K562 (cell line): ENCODE measurements around the gene ICAM3. TPM values are rescaled to one million over a fixed set of nuclear protein-coding genes. Genes with fewer than 3 reads are reported as not detected.

Experiments used
- ELF1 ChIP-seq: fragments of 200-800 bp; sonication (Bioruptor generic); IDR thresholded peaks from 2 replicates; pipeline ENCODE4 v1.6.1; 2016; ENCODE audit warnings: missing genetic modification characterization, missing compliant biosample characterization
- GABPA ChIP-seq: fragments of 200-800 bp; sonication (Bioruptor generic); conservative IDR thresholded peaks from 2 replicates; pipeline ENCODE4 v1.6.1; 2016; ENCODE audit warnings: low read depth, missing genetic modification characterization, missing compliant biosample characterization
- GATAD2A ChIP-seq: fragments of 450-650 bp; IDR thresholded peaks from 2 replicates; pipeline ENCODE4 v1.6.1; 2017
- GTF2A2 ChIP-seq: IDR thresholded peaks from 2 replicates; pipeline ENCODE4 v1.6.1; 2016; ENCODE audit warnings: mild to moderate bottlenecking, missing genetic modification characterization, missing compliant biosample characterization
- KAT7 ChIP-seq: sonication (generic); formaldehyde crosslinking; IDR thresholded peaks from 2 replicates; pipeline ENCODE4 v1.8.0; 2022; ENCODE audit warnings: missing genetic modification reagents, mild to moderate bottlenecking, borderline replicate concordance
- MED1 ChIP-seq: sonication (generic); formaldehyde crosslinking; IDR thresholded peaks from 2 replicates; pipeline ENCODE4 v1.8.1; 2023; ENCODE audit warnings: missing genetic modification reagents, borderline replicate concordance
- PHF20 ChIP-seq: fragments of 450-650 bp; IDR thresholded peaks from 2 replicates; pipeline ENCODE4 v1.6.1; 2018; ENCODE audit not compliant: partially characterized antibody
- PTBP1 ChIP-seq: fragments of 200-400 bp; formaldehyde crosslinking; IDR thresholded peaks from 2 replicates; pipeline ENCODE4 v1.6.1; 2017; ENCODE audit warnings: low read depth, low read length
- RFX1 ChIP-seq: fragments of 450-650 bp; IDR thresholded peaks from 2 replicates; pipeline ENCODE4 v1.6.1; 2016; ENCODE audit warnings: mild to moderate bottlenecking, moderate library complexity
- SAFB ChIP-seq: fragments of 200-400 bp; formaldehyde crosslinking; IDR thresholded peaks from 2 replicates; pipeline ENCODE4 v1.6.1; 2017; ENCODE audit warnings: low read depth, low read length, borderline replicate concordance
- ZBTB49 ChIP-seq: sonication (generic); formaldehyde crosslinking; IDR thresholded peaks from 2 replicates; pipeline ENCODE4 v1.8.0; 2022; ENCODE audit warnings: missing genetic modification reagents, mild to moderate bottlenecking, borderline replicate concordance
- ZNF324 ChIP-seq: fragments of 250-450 bp; sonication (Bioruptor Pico); IDR thresholded peaks from 2 replicates; pipeline ENCODE4 v1.4.0; 2020; ENCODE audit warnings: mild to moderate bottlenecking
- ZNF436 ChIP-seq: fragments of 250-450, 450-650 bp; sonication (Bioruptor Pico); formaldehyde crosslinking; IDR thresholded peaks from 2 replicates; pipeline ENCODE4 v1.7.0; 2020; ENCODE audit warnings: mild to moderate bottlenecking
- polyA plus RNA-seq, 8 experiments: library from polyadenylated mRNA; depleted of rRNA in 4 of 8; stranded (reverse) in 5 of 8; unstranded in 3 of 8; fragments of >200 nt; fragmentation: Nextera tagmentation in 2 of 8; fragmentation: Illumina TruSeq in 1 of 8; extraction: Ambion mirVana in 2 of 8; extraction: Trizol in 1 of 8; gene quantifications; 2 replicates each; pipeline versions ENCODE4 v1.2.1 to v1.2.3, GENCODE V29; 2011 to 2014; ENCODE audit warnings: inconsistent platforms in 1 of 8, missing spikeins in 1 of 8
- total RNA-seq, 7 experiments: library from RNA; depleted of rRNA in 6 of 7; stranded (reverse); fragments of >200 nt in 6 of 7; fragmentation: Illumina TruSeq in 2 of 7; extraction: Trizol in 2 of 7; gene quantifications; 2 replicates each; pipeline versions ENCODE4 v1.2.1 to v1.2.3, GENCODE V29; 2011 to 2021; ENCODE audit warnings: low replicate concordance in 1 of 7
- TF ChIP-seq, protein P1 (sequence below): fragments of 450-650 bp; IDR thresholded peaks from 2 replicates; pipeline ENCODE4 v1.6.1; 2016; ENCODE audit warnings: mild to moderate bottlenecking, moderate library complexity

Gene ICAM3
- total and polyA plus RNA-seq, 9 of the 15 experiments (the other 6 are each of a cell fraction or from before 2014, with no cell fraction given), result 6.5 to 39.5 (median 24.2) TPM

- no peak for TF ChIP-seq ZBTB49
- TF ChIP-seq ZNF436, result no peak
- TF ChIP-seq PHF20, result peak; percentile 20
- TF ChIP-seq ZNF324, result no peak
- no peak for TF ChIP-seq SAFB
- TF ChIP-seq RFX1, result no peak
- peak; percentile 64 for TF ChIP-seq GABPA (tag)
- TF ChIP-seq KAT7 (CRISPR knock-in tag), result no peak
- TF ChIP-seq MED1 (CRISPR knock-in tag), result no peak
- TF ChIP-seq ELF1 (tag), result no peak
- no peak for TF ChIP-seq GTF2A2 (tag)
- TF ChIP-seq PTBP1, result no peak
- TF ChIP-seq GATAD2A, result peak; percentile 93; the same call in 1 of the 2 replicates
- TF ChIP-seq, protein P1, sequence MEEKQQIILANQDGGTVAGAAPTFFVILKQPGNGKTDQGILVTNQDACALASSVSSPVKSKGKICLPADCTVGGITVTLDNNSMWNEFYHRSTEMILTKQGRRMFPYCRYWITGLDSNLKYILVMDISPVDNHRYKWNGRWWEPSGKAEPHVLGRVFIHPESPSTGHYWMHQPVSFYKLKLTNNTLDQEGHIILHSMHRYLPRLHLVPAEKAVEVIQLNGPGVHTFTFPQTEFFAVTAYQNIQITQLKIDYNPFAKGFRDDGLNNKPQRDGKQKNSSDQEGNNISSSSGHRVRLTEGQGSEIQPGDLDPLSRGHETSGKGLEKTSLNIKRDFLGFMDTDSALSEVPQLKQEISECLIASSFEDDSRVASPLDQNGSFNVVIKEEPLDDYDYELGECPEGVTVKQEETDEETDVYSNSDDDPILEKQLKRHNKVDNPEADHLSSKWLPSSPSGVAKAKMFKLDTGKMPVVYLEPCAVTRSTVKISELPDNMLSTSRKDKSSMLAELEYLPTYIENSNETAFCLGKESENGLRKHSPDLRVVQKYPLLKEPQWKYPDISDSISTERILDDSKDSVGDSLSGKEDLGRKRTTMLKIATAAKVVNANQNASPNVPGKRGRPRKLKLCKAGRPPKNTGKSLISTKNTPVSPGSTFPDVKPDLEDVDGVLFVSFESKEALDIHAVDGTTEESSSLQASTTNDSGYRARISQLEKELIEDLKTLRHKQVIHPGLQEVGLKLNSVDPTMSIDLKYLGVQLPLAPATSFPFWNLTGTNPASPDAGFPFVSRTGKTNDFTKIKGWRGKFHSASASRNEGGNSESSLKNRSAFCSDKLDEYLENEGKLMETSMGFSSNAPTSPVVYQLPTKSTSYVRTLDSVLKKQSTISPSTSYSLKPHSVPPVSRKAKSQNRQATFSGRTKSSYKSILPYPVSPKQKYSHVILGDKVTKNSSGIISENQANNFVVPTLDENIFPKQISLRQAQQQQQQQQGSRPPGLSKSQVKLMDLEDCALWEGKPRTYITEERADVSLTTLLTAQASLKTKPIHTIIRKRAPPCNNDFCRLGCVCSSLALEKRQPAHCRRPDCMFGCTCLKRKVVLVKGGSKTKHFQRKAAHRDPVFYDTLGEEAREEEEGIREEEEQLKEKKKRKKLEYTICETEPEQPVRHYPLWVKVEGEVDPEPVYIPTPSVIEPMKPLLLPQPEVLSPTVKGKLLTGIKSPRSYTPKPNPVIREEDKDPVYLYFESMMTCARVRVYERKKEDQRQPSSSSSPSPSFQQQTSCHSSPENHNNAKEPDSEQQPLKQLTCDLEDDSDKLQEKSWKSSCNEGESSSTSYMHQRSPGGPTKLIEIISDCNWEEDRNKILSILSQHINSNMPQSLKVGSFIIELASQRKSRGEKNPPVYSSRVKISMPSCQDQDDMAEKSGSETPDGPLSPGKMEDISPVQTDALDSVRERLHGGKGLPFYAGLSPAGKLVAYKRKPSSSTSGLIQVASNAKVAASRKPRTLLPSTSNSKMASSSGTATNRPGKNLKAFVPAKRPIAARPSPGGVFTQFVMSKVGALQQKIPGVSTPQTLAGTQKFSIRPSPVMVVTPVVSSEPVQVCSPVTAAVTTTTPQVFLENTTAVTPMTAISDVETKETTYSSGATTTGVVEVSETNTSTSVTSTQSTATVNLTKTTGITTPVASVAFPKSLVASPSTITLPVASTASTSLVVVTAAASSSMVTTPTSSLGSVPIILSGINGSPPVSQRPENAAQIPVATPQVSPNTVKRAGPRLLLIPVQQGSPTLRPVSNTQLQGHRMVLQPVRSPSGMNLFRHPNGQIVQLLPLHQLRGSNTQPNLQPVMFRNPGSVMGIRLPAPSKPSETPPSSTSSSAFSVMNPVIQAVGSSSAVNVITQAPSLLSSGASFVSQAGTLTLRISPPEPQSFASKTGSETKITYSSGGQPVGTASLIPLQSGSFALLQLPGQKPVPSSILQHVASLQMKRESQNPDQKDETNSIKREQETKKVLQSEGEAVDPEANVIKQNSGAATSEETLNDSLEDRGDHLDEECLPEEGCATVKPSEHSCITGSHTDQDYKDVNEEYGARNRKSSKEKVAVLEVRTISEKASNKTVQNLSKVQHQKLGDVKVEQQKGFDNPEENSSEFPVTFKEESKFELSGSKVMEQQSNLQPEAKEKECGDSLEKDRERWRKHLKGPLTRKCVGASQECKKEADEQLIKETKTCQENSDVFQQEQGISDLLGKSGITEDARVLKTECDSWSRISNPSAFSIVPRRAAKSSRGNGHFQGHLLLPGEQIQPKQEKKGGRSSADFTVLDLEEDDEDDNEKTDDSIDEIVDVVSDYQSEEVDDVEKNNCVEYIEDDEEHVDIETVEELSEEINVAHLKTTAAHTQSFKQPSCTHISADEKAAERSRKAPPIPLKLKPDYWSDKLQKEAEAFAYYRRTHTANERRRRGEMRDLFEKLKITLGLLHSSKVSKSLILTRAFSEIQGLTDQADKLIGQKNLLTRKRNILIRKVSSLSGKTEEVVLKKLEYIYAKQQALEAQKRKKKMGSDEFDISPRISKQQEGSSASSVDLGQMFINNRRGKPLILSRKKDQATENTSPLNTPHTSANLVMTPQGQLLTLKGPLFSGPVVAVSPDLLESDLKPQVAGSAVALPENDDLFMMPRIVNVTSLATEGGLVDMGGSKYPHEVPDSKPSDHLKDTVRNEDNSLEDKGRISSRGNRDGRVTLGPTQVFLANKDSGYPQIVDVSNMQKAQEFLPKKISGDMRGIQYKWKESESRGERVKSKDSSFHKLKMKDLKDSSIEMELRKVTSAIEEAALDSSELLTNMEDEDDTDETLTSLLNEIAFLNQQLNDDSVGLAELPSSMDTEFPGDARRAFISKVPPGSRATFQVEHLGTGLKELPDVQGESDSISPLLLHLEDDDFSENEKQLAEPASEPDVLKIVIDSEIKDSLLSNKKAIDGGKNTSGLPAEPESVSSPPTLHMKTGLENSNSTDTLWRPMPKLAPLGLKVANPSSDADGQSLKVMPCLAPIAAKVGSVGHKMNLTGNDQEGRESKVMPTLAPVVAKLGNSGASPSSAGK, result peak; percentile 74
Observed at GRCh38 chr19:10299545-10300458, 39.6 kb downstream of the ICAM3 start (continued).
